IMR-90 (cell line): ENCODE results near the gene SLC12A7. TPM values are rescaled to one million over a fixed set of nuclear protein-coding genes. Genes with fewer than 3 reads are reported as not detected.

ENCODE experiments used
- ATAC-seq: fragments of 200-7000 bp; cut with Tn5 transposase; 2 replicates; pipeline ENCODE4 v1.9.1; 2020; ENCODE audit warnings: low read depth, mild to moderate bottlenecking, moderate library complexity
- BruUV-seq: library from RNA; stranded (reverse); fragments of 400-500 nt; replicated peaks from 2 replicates; lab custom pipeline; 2021; lab: Mats Ljungman, UMichigan
- CTCF ChIA-PET: fragments of 300-600 bp; formaldehyde crosslinking; extraction: SDS; loops from one replicate; lab custom pipeline; 2021; ENCODE audit warnings: antibody characterized with exemption; lab: Yijun Ruan, JAX
- POLR2A ChIA-PET: fragments of 300-600 bp; sonication (Branson Sonifier 250); formaldehyde crosslinking; loops from one replicate; lab custom pipeline; 2022; ENCODE audit warnings: antibody characterized with exemption; ENCODE audit not compliant: unreplicated experiment; lab: Charles Lee
- DNase-seq: peaks from one replicate; pipeline ENCODE4 v3.0.0; 2013
- H2AFZ ChIP-seq: replicated peaks from 2 replicates; pipeline ENCODE3; 2013; ENCODE audit warnings: low read length, mild to moderate bottlenecking; ENCODE audit not compliant: poor library complexity
- H2AK5ac ChIP-seq: 2 replicates; pipeline ENCODE4 v1.6.1; 2013; ENCODE audit warnings: low read depth, low read length, inconsistent platforms
- H2AK9ac ChIP-seq: replicated peaks from 2 replicates; pipeline ENCODE3; 2013; ENCODE audit warnings: mild to moderate bottlenecking, low read depth, low read length, moderate library complexity; ENCODE audit not compliant: poor library complexity
- H2BK120ac ChIP-seq: 2 replicates; pipeline ENCODE4 v1.6.1; 2013; ENCODE audit warnings: low read depth, low read length, inconsistent platforms
- H2BK15ac ChIP-seq: 3 replicates; pipeline ENCODE4 v1.6.1; 2013; ENCODE audit warnings: low read depth, low read length, inconsistent platforms
- H2BK20ac ChIP-seq: 2 replicates; pipeline ENCODE4 v1.6.1; 2013; ENCODE audit warnings: low read depth, mild to moderate bottlenecking, inconsistent platforms, low read length, moderate library complexity
- H2BK5ac ChIP-seq: 2 replicates; pipeline ENCODE4 v1.6.1; 2013; ENCODE audit warnings: mild to moderate bottlenecking, low read depth, low read length, inconsistent platforms; ENCODE audit not compliant: poor library complexity, severe bottlenecking
- H3K14ac ChIP-seq: replicated peaks from 2 replicates; pipeline ENCODE4 v1.6.1; 2013; ENCODE audit warnings: low read depth, low read length, inconsistent platforms
- H3K18ac ChIP-seq: 2 replicates; pipeline ENCODE4 v1.6.1; 2013; ENCODE audit warnings: low read depth, low read length, control low read depth
- H3K23ac ChIP-seq: 2 replicates; pipeline ENCODE4 v1.6.1; 2013; ENCODE audit warnings: low read depth, low read length, inconsistent platforms
- H3K27ac ChIP-seq: 2 replicates; pipeline ENCODE4 v1.5.1; 2013; ENCODE audit warnings: mild to moderate bottlenecking, control low read depth, low read length; ENCODE audit not compliant: insufficient read depth
- H3K27me3 ChIP-seq: 2 replicates; pipeline ENCODE4 v1.6.1; 2013; ENCODE audit warnings: low read length; ENCODE audit not compliant: control insufficient read depth, insufficient read depth
- H3K36me3 ChIP-seq: 2 replicates; pipeline ENCODE4 v1.6.1; 2013; ENCODE audit warnings: low read length, mixed read lengths; ENCODE audit not compliant: control insufficient read depth, insufficient read depth
- H3K4ac ChIP-seq: 2 replicates; pipeline ENCODE4 v1.6.1; 2013; ENCODE audit warnings: low read depth, low read length, inconsistent platforms
- H3K4me1 ChIP-seq: 2 replicates; pipeline ENCODE4 v1.6.1; 2013; ENCODE audit warnings: low read length, mixed read lengths; ENCODE audit not compliant: control insufficient read depth, insufficient read depth
- H3K4me2 ChIP-seq: 2 replicates; pipeline ENCODE4 v1.6.1; 2013; ENCODE audit warnings: low read depth, mild to moderate bottlenecking, control low read depth, low read length, moderate library complexity
- H3K4me3 ChIP-seq: 2 replicates; pipeline ENCODE4 v1.5.1; 2013; ENCODE audit warnings: low read depth, mild to moderate bottlenecking, control low read depth, low read length, moderate library complexity; ENCODE audit not compliant: insufficient read depth
- H3K56ac ChIP-seq: 2 replicates; pipeline ENCODE4 v1.6.1; 2013; ENCODE audit warnings: low read length, inconsistent platforms; ENCODE audit not compliant: insufficient read depth; ENCODE audit errors: extremely low read depth
- H3K79me1 ChIP-seq, 2 experiments: 2 replicates each; pipeline ENCODE4 v1.6.1; 2013; ENCODE audit warnings: low read length in 2 of 2, inconsistent platforms in 1 of 2, low read depth in 1 of 2
- H3K9ac ChIP-seq: 2 replicates; pipeline ENCODE4 v1.6.1; 2013; ENCODE audit warnings: low read depth, low read length, control low read depth
- H3K9me1 ChIP-seq: 2 replicates; pipeline ENCODE4 v1.6.1; 2013; ENCODE audit warnings: low read length, inconsistent platforms; ENCODE audit not compliant: insufficient read depth
- H3K9me3 ChIP-seq: 2 replicates; pipeline ENCODE4 v1.6.1; 2013; ENCODE audit warnings: low read length; ENCODE audit not compliant: control insufficient read depth, insufficient read depth
- H4K20me1 ChIP-seq: 2 replicates; pipeline ENCODE4 v1.6.1; 2013; ENCODE audit warnings: low read length, inconsistent platforms; ENCODE audit not compliant: insufficient read depth
- H4K5ac ChIP-seq: 2 replicates; pipeline ENCODE4 v1.6.1; 2013; ENCODE audit warnings: mild to moderate bottlenecking, low read depth, low read length, control low read depth
- H4K8ac ChIP-seq, 2 experiments: 2 replicates each; pipeline ENCODE4 v1.6.1; 2013; ENCODE audit warnings: low read depth in 2 of 2, low read length in 2 of 2, control low read depth in 1 of 2, inconsistent platforms in 1 of 2
- H4K91ac ChIP-seq: 2 replicates; pipeline ENCODE4 v1.6.1; 2013; ENCODE audit warnings: low read depth, low read length, inconsistent platforms; ENCODE audit not compliant: insufficient read depth
- BHLHE40 ChIP-seq: fragments of 150-350 bp; IDR thresholded peaks from 2 replicates; pipeline ENCODE4 v1.6.1; 2016; ENCODE audit warnings: mild to moderate bottlenecking, low read depth, low read length
- CEBPB ChIP-seq: IDR thresholded peaks from 2 replicates; pipeline ENCODE4 v1.6.1; 2012; ENCODE audit warnings: low read depth, low read length, improper control_type of control experiment
- CHD1 ChIP-seq: IDR thresholded peaks from 2 replicates; pipeline ENCODE4 v1.6.1; 2012; ENCODE audit warnings: low read depth, low read length, improper control_type of control experiment
- FOS ChIP-seq: fragments of 150-350 bp; IDR thresholded peaks from 2 replicates; pipeline ENCODE4 v1.6.1; 2016; ENCODE audit warnings: low read depth, low read length
- MAFK ChIP-seq: IDR thresholded peaks from 2 replicates; pipeline ENCODE4 v1.6.1; 2012; ENCODE audit warnings: low read depth, low read length, improper control_type of control experiment
- MAZ ChIP-seq: IDR thresholded peaks from 2 replicates; pipeline ENCODE4 v1.6.1; 2012; ENCODE audit warnings: low read depth, mild to moderate bottlenecking, low read length, improper control_type of control experiment, moderate library complexity, borderline replicate concordance
- MXI1 ChIP-seq: IDR thresholded peaks from 2 replicates; pipeline ENCODE4 v1.6.1; 2012; ENCODE audit warnings: low read depth, mild to moderate bottlenecking, low read length, moderate library complexity, borderline replicate concordance
- NFE2L2 ChIP-seq: fragments of 150-350 bp; IDR thresholded peaks from 2 replicates; pipeline ENCODE4 v1.6.1; 2016; ENCODE audit warnings: low read depth, mild to moderate bottlenecking, low read length
- POLR2A ChIP-seq: IDR thresholded peaks from 2 replicates; pipeline ENCODE4 v1.6.1; 2012; ENCODE audit warnings: mild to moderate bottlenecking, low read depth, low read length
- RAD21 ChIP-seq: IDR thresholded peaks from 2 replicates; pipeline ENCODE4 v1.6.1; 2012; ENCODE audit warnings: low read length, improper control_type of control experiment
- RCOR1 ChIP-seq: IDR thresholded peaks from 2 replicates; pipeline ENCODE4 v1.6.1; 2012; ENCODE audit warnings: mild to moderate bottlenecking, low read length, improper control_type of control experiment; ENCODE audit not compliant: insufficient replicate concordance
- RFX5 ChIP-seq: IDR thresholded peaks from 2 replicates; pipeline ENCODE4 v1.8.0; 2012; ENCODE audit warnings: low read depth, mild to moderate bottlenecking, low read length, moderate library complexity
- SMC3 ChIP-seq: fragments of 150-350 bp; IDR thresholded peaks from 2 replicates; pipeline ENCODE4 v1.6.1; 2016; ENCODE audit warnings: low read depth, mild to moderate bottlenecking, antibody characterized with exemption, low read length, moderate library complexity
- WGBS, 2 experiments: methylation state at CpG; one replicate each; pipeline versions ENCODE4 v1.1.5 to v1.1.7; 2013; ENCODE audit warnings: missing lambda C conversion rate in 2 of 2; ENCODE audit not compliant: insufficient read length in 1 of 2; ENCODE audit errors: extremely low coverage in 2 of 2; 5-methylcytosine and 5-hydroxymethylcytosine counted together
- dilution Hi-C: fragments of 300-500 bp; cut with HindIII; formaldehyde crosslinking; loops from one replicate; pipeline ENCODE4 v1.14.3; 2018; ENCODE audit warnings: low sequenced_read_pairs; ENCODE audit not compliant: unreplicated experiment
- in situ Hi-C: fragments of 300-500 bp; cut with MboI; formaldehyde crosslinking; loops from 3 replicates; pipeline ENCODE4 v1.14.3; 2019; ENCODE audit warnings: low sequenced_read_pairs, inconsistent platforms, mixed read lengths
- intact Hi-C: fragments of 100-400 bp; cut with micrococcal nuclease; formaldehyde crosslinking; loops from 2 replicates; pipeline ENCODE4 v1.10.0; 2022
- polyA plus RNA-seq, 3 experiments: library from polyadenylated mRNA; depleted of rRNA; stranded (reverse); fragments of >200 nt; gene quantifications; 2 replicates each; pipeline ENCODE4 v1.2.3, GENCODE V29; 2012; ENCODE audit warnings: low replicate concordance in 1 of 3
- total RNA-seq: library from RNA; depleted of rRNA; stranded (reverse); fragments of >200 nt; gene quantifications from 2 replicates; pipeline ENCODE4 v1.2.3, GENCODE V29; 2012
- TF ChIP-seq, protein P1 (sequence below): fragments of 150-350 bp; IDR thresholded peaks from 2 replicates; pipeline ENCODE4 v1.6.1; 2016; ENCODE audit warnings: low read depth, mild to moderate bottlenecking, low read length, moderate library complexity, borderline replicate concordance
- TF ChIP-seq, protein P2 (sequence below): fragments of 150-350 bp; IDR thresholded peaks from 2 replicates; pipeline ENCODE4 v1.6.1; 2017; ENCODE audit warnings: mild to moderate bottlenecking, antibody characterized with exemption, low read length, low read depth
- TF ChIP-seq, protein P3 (sequence below): conservative IDR thresholded peaks from 2 replicates; pipeline ENCODE4 v1.5.1; 2012; ENCODE audit warnings: mild to moderate bottlenecking, low read depth, low read length, improper control_type of control experiment

The SLC12A7 gene
- total and polyA plus RNA-seq, 2 of the 4 experiments (the other 2 are of a cell fraction) = 3.0 to 6.1 TPM

DNA sequence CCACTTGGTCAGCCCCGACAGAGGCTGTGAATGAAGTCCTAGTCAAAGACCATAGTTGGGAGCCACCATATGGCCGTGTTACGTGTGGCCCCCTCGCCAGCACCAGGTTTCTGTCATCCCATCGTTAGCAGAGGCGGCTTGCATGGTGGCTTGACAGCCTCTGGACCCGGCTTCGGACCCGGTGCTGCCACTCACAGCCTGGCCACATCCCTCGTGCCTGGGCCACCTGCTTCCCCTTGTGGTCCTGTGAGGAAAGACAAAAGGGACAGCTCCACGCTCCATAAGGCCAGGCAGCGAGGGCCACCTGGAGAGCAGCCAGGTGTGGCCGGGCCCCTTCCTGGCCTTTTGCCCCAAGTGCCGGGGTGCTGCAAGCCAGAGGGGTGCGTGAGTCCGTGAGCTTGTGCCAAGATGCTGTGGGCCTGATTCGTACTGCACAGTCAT is 97.1 kb downstream of the SLC12A7 start:
- Histone ChIP-seq H3K56ac (no peak overlapping the region), H3K9me1 (no peaks in the 10 kb centered on the region), H4K20me1 (no peaks in the 10 kb centered on the region), H2AFZ (no peak overlapping the region), H2BK5ac (no peak overlapping the region), H4K91ac (no peak overlapping the region), H3K27ac (no peak overlapping the region), H3K9ac (no peak overlapping the region), H2BK20ac (no peak overlapping the region), H3K4me3 (no peak overlapping the region), H3K23ac (no peak overlapping the region), H2BK15ac (no peak overlapping the region), H2BK120ac (no peak overlapping the region), H3K4ac (no peak overlapping the region), H3K9me3 (no peaks in the 10 kb centered on the region), H3K4me1 (no peaks in the 10 kb centered on the region), H4K5ac (no peak overlapping the region), H3K14ac (no peak overlapping the region), H3K27me3 (peaks cover 46% of the 10 kb centered on the region), H3K18ac (no peak overlapping the region), H2AK9ac (no peak overlapping the region), H3K4me2 (no peak overlapping the region), H4K8ac (no peak overlapping the region), H3K36me3 (no peaks in the 10 kb centered on the region), H3K79me1 (no peaks in the 10 kb centered on the region), H2AK5ac (no peak overlapping the region)
- POLR2A ChIA-PET = no interaction called here
- TF ChIP-seq MAFK (no peak), BHLHE40 (no peak), SMC3 (no peak), FOS (no peak), CEBPB (no peak), RAD21 (no peak), RFX5 (no peak), MXI1 (no peak), CHD1 (no peak), RCOR1 (no peak), POLR2A (no peak), MAZ (no peak), NFE2L2 (no peak)
- TF ChIP-seq, protein P1, sequence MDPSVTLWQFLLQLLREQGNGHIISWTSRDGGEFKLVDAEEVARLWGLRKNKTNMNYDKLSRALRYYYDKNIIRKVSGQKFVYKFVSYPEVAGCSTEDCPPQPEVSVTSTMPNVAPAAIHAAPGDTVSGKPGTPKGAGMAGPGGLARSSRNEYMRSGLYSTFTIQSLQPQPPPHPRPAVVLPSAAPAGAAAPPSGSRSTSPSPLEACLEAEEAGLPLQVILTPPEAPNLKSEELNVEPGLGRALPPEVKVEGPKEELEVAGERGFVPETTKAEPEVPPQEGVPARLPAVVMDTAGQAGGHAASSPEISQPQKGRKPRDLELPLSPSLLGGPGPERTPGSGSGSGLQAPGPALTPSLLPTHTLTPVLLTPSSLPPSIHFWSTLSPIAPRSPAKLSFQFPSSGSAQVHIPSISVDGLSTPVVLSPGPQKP = no peak
- TF ChIP-seq, protein P2, sequence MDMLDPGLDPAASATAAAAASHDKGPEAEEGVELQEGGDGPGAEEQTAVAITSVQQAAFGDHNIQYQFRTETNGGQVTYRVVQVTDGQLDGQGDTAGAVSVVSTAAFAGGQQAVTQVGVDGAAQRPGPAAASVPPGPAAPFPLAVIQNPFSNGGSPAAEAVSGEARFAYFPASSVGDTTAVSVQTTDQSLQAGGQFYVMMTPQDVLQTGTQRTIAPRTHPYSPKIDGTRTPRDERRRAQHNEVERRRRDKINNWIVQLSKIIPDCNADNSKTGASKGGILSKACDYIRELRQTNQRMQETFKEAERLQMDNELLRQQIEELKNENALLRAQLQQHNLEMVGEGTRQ = no peak
- TF ChIP-seq, protein P3, sequence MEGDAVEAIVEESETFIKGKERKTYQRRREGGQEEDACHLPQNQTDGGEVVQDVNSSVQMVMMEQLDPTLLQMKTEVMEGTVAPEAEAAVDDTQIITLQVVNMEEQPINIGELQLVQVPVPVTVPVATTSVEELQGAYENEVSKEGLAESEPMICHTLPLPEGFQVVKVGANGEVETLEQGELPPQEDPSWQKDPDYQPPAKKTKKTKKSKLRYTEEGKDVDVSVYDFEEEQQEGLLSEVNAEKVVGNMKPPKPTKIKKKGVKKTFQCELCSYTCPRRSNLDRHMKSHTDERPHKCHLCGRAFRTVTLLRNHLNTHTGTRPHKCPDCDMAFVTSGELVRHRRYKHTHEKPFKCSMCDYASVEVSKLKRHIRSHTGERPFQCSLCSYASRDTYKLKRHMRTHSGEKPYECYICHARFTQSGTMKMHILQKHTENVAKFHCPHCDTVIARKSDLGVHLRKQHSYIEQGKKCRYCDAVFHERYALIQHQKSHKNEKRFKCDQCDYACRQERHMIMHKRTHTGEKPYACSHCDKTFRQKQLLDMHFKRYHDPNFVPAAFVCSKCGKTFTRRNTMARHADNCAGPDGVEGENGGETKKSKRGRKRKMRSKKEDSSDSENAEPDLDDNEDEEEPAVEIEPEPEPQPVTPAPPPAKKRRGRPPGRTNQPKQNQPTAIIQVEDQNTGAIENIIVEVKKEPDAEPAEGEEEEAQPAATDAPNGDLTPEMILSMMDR = no peak
- intact Hi-C loops (no loop called here), in situ Hi-C loops (no loop called here), dilution Hi-C loops (no loop called here)
- no TSS peak for BruUV-seq
- CTCF ChIA-PET = no interaction called here
- DNase-seq (no peak), ATAC-seq (no peak)
- WGBS, 2 experiments = 85% methylated on average over 11 of the region's 17 CpGs; no CpG with 5 or more reads in 1 of the 2 experiments
